WTC11 (cell line): Measurements from ENCODE around the gene METTL23. TPM values are rescaled to one million over a fixed set of nuclear protein-coding genes. Genes with fewer than 3 reads are reported as not detected.

Source experiments
- ATAC-seq: fragments of 200-7000 bp; cut with Tn5 transposase; 2 replicates; pipeline ENCODE4 v1.10.0; 2021; ENCODE audit warnings: mild to moderate bottlenecking, moderate library complexity
- CTCF ChIA-PET: fragments of 300-600 bp; sonication (Branson Sonifier 250); formaldehyde crosslinking; loops from one replicate; lab custom pipeline; 2021; ENCODE audit warnings: antibody characterized with exemption; lab: Charles Lee
- POLR2A ChIA-PET: fragments of 350-600 bp; sonication (Branson Sonifier 250); formaldehyde crosslinking; loops from one replicate; lab custom pipeline; 2021; ENCODE audit warnings: antibody characterized with exemption; lab: Charles Lee
- DNase-seq: peaks from one replicate; pipeline ENCODE4 v3.0.0; 2021; ENCODE audit warnings: low spot score
- H3K27ac Mint-ChIP-seq: 2 replicates; pipeline ENCODE4 v1.8.0; 2021; ENCODE audit warnings: mixed read lengths
- H3K27me3 Mint-ChIP-seq: 2 replicates; pipeline ENCODE4 v1.8.0; 2021; ENCODE audit warnings: low read depth, mild to moderate bottlenecking, moderate library complexity, mixed read lengths
- H3K36me3 Mint-ChIP-seq: 2 replicates; pipeline ENCODE4 v1.8.0; 2021; ENCODE audit warnings: mixed read lengths
- H3K4me1 Mint-ChIP-seq: 2 replicates; pipeline ENCODE4 v1.8.0; 2022; ENCODE audit warnings: mixed read lengths
- H3K4me3 Mint-ChIP-seq: 2 replicates; pipeline ENCODE4 v1.8.0; 2021; ENCODE audit warnings: mild to moderate bottlenecking, moderate library complexity, mixed read lengths
- H3K9me3 Mint-ChIP-seq: 2 replicates; pipeline ENCODE4 v1.8.0; 2021; ENCODE audit warnings: mixed read lengths
- CREM ChIP-seq: sonication (generic); formaldehyde crosslinking; IDR thresholded peaks from 2 replicates; pipeline ENCODE4 v1.8.1; 2022; ENCODE audit warnings: mild to moderate bottlenecking, missing genetic modification reagents, moderate library complexity
- ESRRA ChIP-seq: sonication (generic); formaldehyde crosslinking; IDR thresholded peaks from 2 replicates; pipeline ENCODE4 v1.8.1; 2022; ENCODE audit warnings: mild to moderate bottlenecking, missing genetic modification reagents, borderline replicate concordance
- ETV6 ChIP-seq: sonication (generic); formaldehyde crosslinking; IDR thresholded peaks from 2 replicates; pipeline ENCODE4 v1.8.1; 2022; ENCODE audit warnings: mild to moderate bottlenecking, missing genetic modification reagents
- GTF2I ChIP-seq: fragments of 250-450 bp; sonication (Bioruptor Pico); conservative IDR thresholded peaks from 2 replicates; pipeline ENCODE4 v1.4.0; 2021; ENCODE audit warnings: mild to moderate bottlenecking
- KAT7 ChIP-seq: sonication (generic); formaldehyde crosslinking; IDR thresholded peaks from 2 replicates; pipeline ENCODE4 v1.8.1; 2023; ENCODE audit warnings: missing genetic modification reagents, mild to moderate bottlenecking, borderline replicate concordance
- NFE2L1 ChIP-seq: sonication (generic); formaldehyde crosslinking; IDR thresholded peaks from 2 replicates; pipeline ENCODE4 v1.8.1; 2023; ENCODE audit warnings: missing genetic modification reagents
- RELA ChIP-seq: sonication (generic); formaldehyde crosslinking; IDR thresholded peaks from 2 replicates; pipeline ENCODE4 v1.8.1; 2022; ENCODE audit warnings: missing genetic modification reagents, mild to moderate bottlenecking, borderline replicate concordance
- SMAD3 ChIP-seq: sonication (generic); formaldehyde crosslinking; IDR thresholded peaks from 2 replicates; pipeline ENCODE4 v1.8.0; 2022; ENCODE audit warnings: missing genetic modification reagents, mild to moderate bottlenecking, borderline replicate concordance
- total RNA-seq: library from RNA; stranded (reverse); gene quantifications from 3 replicates; pipeline ENCODE4 v1.2.3, GENCODE V29; 2021
- TF ChIP-seq, protein P1 (sequence below): sonication (generic); formaldehyde crosslinking; IDR thresholded peaks from 2 replicates; pipeline ENCODE4 v1.8.1; 2023; ENCODE audit warnings: mild to moderate bottlenecking, missing genetic modification reagents, moderate library complexity
- TF ChIP-seq, protein P2 (sequence below): fragments of 250-450 bp; sonication (Bioruptor Pico); IDR thresholded peaks from 2 replicates; pipeline ENCODE4 v1.9.0; 2021; ENCODE audit warnings: moderate library complexity, mild to moderate bottlenecking, inconsistent platforms, borderline replicate concordance
- TF ChIP-seq, protein P3 (sequence below): sonication (generic); formaldehyde crosslinking; IDR thresholded peaks from 2 replicates; pipeline ENCODE4 v1.8.1; 2022; ENCODE audit warnings: mild to moderate bottlenecking, moderate library complexity, missing genetic modification reagents
- TF ChIP-seq, protein P4 (sequence below): fragments of 250-450 bp; sonication (Bioruptor Pico); IDR thresholded peaks from 2 replicates; pipeline ENCODE4 v2.1.2; 2022; ENCODE audit warnings: mild to moderate bottlenecking, moderate library complexity
- TF ChIP-seq, protein P5 (sequence below): fragments of 250-450 bp; sonication (Bioruptor Pico); IDR thresholded peaks from 2 replicates; pipeline ENCODE4 v1.9.0; 2021; ENCODE audit warnings: mild to moderate bottlenecking
- TF ChIP-seq, protein P6 (sequence below): fragments of 250-450 bp; sonication (Bioruptor Pico); IDR thresholded peaks from 2 replicates; pipeline ENCODE4 v1.8.0; 2021; ENCODE audit warnings: mild to moderate bottlenecking
- TF ChIP-seq, protein P7 (sequence below): sonication (generic); formaldehyde crosslinking; IDR thresholded peaks from 2 replicates; pipeline ENCODE4 v1.8.1; 2022; ENCODE audit warnings: mild to moderate bottlenecking, missing genetic modification reagents, moderate library complexity, borderline replicate concordance
- TF ChIP-seq, protein P8 (sequence below): sonication (generic); formaldehyde crosslinking; IDR thresholded peaks from 2 replicates; pipeline ENCODE4 v1.8.1; 2023; ENCODE audit warnings: mild to moderate bottlenecking, missing genetic modification reagents, moderate library complexity

The METTL23 gene
- total RNA-seq, 1 experiment from 2014 or later: 48.5 TPM

DNA sequence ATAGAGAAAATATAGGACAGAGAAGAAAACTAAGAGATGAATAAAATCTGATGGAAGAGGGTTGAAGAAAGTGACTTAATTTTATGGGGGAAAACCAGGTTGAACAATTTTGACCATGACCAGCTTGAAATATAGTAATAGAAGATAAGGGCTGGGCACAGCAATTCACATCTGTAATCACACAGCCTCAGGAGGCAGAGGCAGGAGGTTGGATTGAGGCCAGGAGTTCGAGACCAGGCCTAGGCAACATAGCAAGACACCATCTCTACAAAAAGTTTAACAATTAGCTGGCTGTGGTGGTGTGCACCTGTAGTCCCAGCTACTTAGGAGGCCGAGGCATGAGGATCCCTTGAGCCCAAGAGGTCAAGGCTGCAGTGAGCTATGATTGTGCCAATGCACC, 24.6 kb upstream of the METTL23 start (continued):
- TF ChIP-seq, protein P1, sequence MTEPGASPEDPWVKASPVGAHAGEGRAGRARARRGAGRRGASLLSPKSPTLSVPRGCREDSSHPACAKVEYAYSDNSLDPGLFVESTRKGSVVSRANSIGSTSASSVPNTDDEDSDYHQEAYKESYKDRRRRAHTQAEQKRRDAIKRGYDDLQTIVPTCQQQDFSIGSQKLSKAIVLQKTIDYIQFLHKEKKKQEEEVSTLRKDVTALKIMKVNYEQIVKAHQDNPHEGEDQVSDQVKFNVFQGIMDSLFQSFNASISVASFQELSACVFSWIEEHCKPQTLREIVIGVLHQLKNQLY (CRISPR knock-in tag): no peak
- TF ChIP-seq, protein P2, sequence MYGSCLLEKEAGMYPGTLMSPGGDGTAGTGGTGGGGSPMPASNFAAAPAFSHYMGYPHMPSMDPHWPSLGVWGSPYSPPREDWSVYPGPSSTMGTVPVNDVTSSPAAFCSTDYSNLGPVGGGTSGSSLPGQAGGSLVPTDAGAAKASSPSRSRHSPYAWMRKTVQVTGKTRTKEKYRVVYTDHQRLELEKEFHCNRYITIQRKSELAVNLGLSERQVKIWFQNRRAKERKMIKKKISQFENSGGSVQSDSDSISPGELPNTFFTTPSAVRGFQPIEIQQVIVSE (CRISPR knock-in tag): no peak
- TF ChIP-seq NFE2L1 (CRISPR knock-in tag) (no peak), ESRRA (CRISPR knock-in tag) (no peak), RELA (CRISPR knock-in tag) (no peak), KAT7 (no peak), CREM (CRISPR knock-in tag) (no peak)
- TF ChIP-seq, protein P3, sequence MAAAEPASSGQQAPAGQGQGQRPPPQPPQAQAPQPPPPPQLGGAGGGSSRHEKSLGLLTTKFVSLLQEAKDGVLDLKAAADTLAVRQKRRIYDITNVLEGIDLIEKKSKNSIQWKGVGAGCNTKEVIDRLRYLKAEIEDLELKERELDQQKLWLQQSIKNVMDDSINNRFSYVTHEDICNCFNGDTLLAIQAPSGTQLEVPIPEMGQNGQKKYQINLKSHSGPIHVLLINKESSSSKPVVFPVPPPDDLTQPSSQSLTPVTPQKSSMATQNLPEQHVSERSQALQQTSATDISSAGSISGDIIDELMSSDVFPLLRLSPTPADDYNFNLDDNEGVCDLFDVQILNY (CRISPR knock-in tag): no peak
- TF ChIP-seq, protein P4, sequence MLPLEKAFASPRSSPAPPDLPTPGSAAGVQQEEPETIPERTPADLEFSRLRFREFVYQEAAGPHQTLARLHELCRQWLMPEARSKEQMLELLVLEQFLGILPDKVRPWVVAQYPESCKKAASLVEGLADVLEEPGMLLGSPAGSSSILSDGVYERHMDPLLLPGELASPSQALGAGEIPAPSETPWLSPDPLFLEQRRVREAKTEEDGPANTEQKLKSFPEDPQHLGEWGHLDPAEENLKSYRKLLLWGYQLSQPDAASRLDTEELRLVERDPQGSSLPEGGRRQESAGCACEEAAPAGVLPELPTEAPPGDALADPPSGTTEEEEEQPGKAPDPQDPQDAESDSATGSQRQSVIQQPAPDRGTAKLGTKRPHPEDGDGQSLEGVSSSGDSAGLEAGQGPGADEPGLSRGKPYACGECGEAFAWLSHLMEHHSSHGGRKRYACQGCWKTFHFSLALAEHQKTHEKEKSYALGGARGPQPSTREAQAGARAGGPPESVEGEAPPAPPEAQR: no peak
- TF ChIP-seq, all 79 proteins: peak for 0

DNA sequence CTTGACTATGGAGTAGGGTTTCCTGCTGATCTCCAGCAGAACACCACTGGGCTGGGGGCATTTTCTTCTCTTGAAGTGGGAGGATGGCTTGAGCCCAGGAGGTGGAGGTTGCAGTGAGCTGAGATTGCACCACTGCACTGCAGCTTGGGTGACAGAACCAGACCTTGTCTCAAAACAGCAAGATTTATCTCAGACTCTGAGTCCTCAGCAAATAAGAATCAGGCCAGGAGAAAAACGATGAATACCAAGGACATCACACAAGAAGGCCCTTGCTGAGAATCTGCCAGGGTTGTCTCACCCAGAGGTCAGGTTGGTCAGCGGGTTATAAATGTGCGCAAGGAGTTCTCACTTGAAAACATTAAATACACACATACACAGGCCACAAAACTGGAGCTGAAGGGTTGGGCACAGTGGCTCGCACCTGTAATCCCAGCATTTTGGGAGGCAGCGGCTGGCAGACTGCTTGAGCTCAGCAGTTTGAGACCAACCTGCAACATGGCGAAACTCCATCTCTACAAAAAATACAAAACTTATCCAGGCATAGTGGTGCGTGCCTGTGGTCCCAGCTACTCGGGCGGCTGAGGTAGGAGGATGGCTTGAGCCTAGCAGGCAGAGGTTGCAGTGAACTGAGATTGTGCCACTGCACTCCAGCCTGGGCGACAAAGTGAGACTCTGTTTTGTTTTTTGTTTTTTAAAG, 23.6 kb upstream of the METTL23 start:
- POLR2A ChIA-PET: interaction anchor here (0.5 kb wide), 1 partner anchor 61 kb away, joined by 4 read pairs; no protein-coding TSS in a partner anchor
- ATAC-seq: no peak
- Mint-ChIP-seq H3K9me3 (no peaks in the 10 kb centered on the region), H3K4me1 (peaks cover 39% of the 10 kb centered on the region), H3K27ac (no peak overlapping the region), H3K4me3 (no peak overlapping the region), H3K36me3 (peaks cover 3% of the 10 kb centered on the region; the same call in 1 of the 2 replicates), H3K27me3 (no peaks in the 10 kb centered on the region)
- no peak for DNase-seq
- CTCF ChIA-PET: interaction anchor here (1.3 to 2.9 kb wide), 3 partner anchors 22 to 244 kb away, joined by 5 to 13 read pairs (median 6); no protein-coding TSS in a partner anchor
- TF ChIP-seq, protein P5, sequence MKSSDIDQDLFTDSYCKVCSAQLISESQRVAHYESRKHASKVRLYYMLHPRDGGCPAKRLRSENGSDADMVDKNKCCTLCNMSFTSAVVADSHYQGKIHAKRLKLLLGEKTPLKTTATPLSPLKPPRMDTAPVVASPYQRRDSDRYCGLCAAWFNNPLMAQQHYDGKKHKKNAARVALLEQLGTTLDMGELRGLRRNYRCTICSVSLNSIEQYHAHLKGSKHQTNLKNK: no peak
- TF ChIP-seq SMAD3 (CRISPR knock-in tag): no peak
- TF ChIP-seq, protein P4: no peak
- TF ChIP-seq, protein P6, sequence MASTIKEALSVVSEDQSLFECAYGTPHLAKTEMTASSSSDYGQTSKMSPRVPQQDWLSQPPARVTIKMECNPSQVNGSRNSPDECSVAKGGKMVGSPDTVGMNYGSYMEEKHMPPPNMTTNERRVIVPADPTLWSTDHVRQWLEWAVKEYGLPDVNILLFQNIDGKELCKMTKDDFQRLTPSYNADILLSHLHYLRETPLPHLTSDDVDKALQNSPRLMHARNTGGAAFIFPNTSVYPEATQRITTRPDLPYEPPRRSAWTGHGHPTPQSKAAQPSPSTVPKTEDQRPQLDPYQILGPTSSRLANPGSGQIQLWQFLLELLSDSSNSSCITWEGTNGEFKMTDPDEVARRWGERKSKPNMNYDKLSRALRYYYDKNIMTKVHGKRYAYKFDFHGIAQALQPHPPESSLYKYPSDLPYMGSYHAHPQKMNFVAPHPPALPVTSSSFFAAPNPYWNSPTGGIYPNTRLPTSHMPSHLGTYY: no peak

DNA sequence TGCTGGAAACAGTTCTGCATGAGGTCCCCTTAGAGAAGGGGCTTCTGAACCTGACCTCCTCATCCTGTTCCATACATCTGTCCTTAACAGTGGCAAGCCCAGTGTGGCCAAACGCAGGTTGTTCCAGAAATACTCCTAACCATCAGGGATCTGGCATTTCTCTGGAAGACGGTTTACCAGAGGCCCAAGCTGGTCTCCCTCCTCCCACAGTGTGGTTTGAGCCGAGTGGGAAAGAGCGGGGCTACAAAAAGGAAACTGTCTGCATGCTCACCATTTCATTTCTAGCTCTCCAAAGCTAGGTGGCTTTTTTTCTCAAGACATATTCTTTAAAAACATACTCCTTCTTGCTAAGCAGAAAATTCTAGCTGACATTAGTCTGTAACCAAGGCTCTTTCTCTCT, 21.8 kb upstream of the METTL23 start:
- H3K27me3 Mint-ChIP-seq: peaks cover 12% of the 10 kb centered on the region
- H3K9me3 Mint-ChIP-seq: no peaks in the 10 kb centered on the region
- no peak overlapping the region for H3K4me3 Mint-ChIP-seq
- DNase-seq (no peak), ATAC-seq (no peak)
- no peak overlapping the region for H3K27ac Mint-ChIP-seq
- peaks cover 3% of the 10 kb centered on the region; the same call in 1 of the 2 replicates for H3K36me3 Mint-ChIP-seq
- TF ChIP-seq ETV6 (CRISPR knock-in tag): no peak
- TF ChIP-seq, protein P7, sequence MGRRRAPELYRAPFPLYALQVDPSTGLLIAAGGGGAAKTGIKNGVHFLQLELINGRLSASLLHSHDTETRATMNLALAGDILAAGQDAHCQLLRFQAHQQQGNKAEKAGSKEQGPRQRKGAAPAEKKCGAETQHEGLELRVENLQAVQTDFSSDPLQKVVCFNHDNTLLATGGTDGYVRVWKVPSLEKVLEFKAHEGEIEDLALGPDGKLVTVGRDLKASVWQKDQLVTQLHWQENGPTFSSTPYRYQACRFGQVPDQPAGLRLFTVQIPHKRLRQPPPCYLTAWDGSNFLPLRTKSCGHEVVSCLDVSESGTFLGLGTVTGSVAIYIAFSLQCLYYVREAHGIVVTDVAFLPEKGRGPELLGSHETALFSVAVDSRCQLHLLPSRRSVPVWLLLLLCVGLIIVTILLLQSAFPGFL: no peak
- TF ChIP-seq CREM (CRISPR knock-in tag): no peak
- TF ChIP-seq GTF2I: no peak
- TF ChIP-seq, protein P8, sequence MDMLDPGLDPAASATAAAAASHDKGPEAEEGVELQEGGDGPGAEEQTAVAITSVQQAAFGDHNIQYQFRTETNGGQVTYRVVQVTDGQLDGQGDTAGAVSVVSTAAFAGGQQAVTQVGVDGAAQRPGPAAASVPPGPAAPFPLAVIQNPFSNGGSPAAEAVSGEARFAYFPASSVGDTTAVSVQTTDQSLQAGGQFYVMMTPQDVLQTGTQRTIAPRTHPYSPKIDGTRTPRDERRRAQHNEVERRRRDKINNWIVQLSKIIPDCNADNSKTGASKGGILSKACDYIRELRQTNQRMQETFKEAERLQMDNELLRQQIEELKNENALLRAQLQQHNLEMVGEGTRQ: no peak
- peaks cover 44% of the 10 kb centered on the region for H3K4me1 Mint-ChIP-seq
- ChIA-PET POLR2A (interaction anchor here (0.6 kb wide), 1 partner anchor 20 kb away, joined by 6 read pairs; no protein-coding TSS in a partner anchor), CTCF (interaction anchor here (0.7 to 2.9 kb wide), 4 partner anchors 12 to 55 kb away, joined by 3 to 13 read pairs (median 4); no protein-coding TSS in a partner anchor)
